Upper lobe of right lung (tissue), 1 donor: ENCODE results near the gene MFAP2. TPM values are rescaled to one million over a fixed set of nuclear protein-coding genes. Genes with fewer than 3 reads are reported as not detected.

Source experiments
- ATAC-seq: fragments of 200-7000 bp; cut with Tn5 transposase; one replicate; pipeline ENCODE4 v1.9.1; 2020; ENCODE audit warnings: mild to moderate bottlenecking, moderate library complexity
- DNase-seq: peaks from one replicate; pipeline ENCODE4 v3.0.0-alpha.2; 2020
- H3K27ac ChIP-seq: fragments of 200-600 bp; one replicate; pipeline ENCODE4 v1.8.0; 2022
- H3K27me3 ChIP-seq: fragments of 200-600 bp; one replicate; pipeline ENCODE4 v1.8.0; 2022; ENCODE audit warnings: mild to moderate bottlenecking
- H3K36me3 ChIP-seq: fragments of 200-600 bp; one replicate; pipeline ENCODE4 v1.8.0; 2022
- H3K4me1 ChIP-seq: fragments of 200-600 bp; one replicate; pipeline ENCODE4 v1.8.0; 2022
- H3K4me3 ChIP-seq: fragments of 200-600 bp; one replicate; pipeline ENCODE4 v1.8.0; 2022; ENCODE audit warnings: mild to moderate bottlenecking
- H3K9me3 ChIP-seq: fragments of 200-600 bp; one replicate; pipeline ENCODE4 v1.8.0; 2022
- CTCF ChIP-seq: fragments of 200-600 bp; IDR thresholded peaks from one replicate; pipeline ENCODE4 v1.8.0; 2022; ENCODE audit warnings: antibody characterized with exemption
- intact Hi-C: fragments of 100-400 bp; cut with DNase I; formaldehyde crosslinking; loops from one replicate; pipeline ENCODE4 v1.11.0; 2022
- total RNA-seq: library from RNA; stranded (reverse); fragmentation: NEBNext Ultra II Directional; extraction: Animal tissue kit (Norgen Biotek cat#: 25700); gene quantifications from one replicate; pipeline ENCODE4 v1.2.1, GENCODE V29; 2021
- donor health status: DM: no; HTN: yes; CAD: no; lungs with severe emphysema.

MFAP2 gene
- total RNA-seq, 1 donor from 2014 or later: 14.8 TPM

GRCh38 chr1:17011439-17012307 is 31.3 kb upstream of the MFAP2 start, which contains the start of gene ATP13A2:
ATP13A2 (minus strand) TSS chr1:17011928; CDS start chr1:17011738, 190 bp downstream.
- Histone ChIP-seq H3K4me3 (peak within 1 kb of the TSS; percentile 83), H3K27ac (peak within 1 kb of the TSS; percentile 42), H3K9me3 (no peaks in the 10 kb centered on the region), H3K4me1 (peaks cover 27% of the 10 kb centered on the region), H3K27me3 (no peaks in the 10 kb centered on the region), H3K36me3 (no peaks in the 10 kb centered on the region)
- intact Hi-C loops: no loop called here
- no peak for TF ChIP-seq CTCF
- ATAC-seq (peak; percentile 95), DNase-seq (peak; percentile 92)

- Histone ChIP-seq H3K4me3 (peak overlapping the region; percentile 83), H3K27me3 (no peaks in the 10 kb centered on the region), H3K9me3 (no peaks in the 10 kb centered on the region), H3K4me1 (peaks cover 27% of the 10 kb centered on the region), H3K36me3 (no peaks in the 10 kb centered on the region), H3K27ac (peak overlapping the region; percentile 42)
- TF ChIP-seq CTCF: no peak
- intact Hi-C loops: no loop called here
- DNase-seq (no peak), ATAC-seq (no peak)
Observed at GRCh38 chr1:17011092-17011438, 30.6 kb upstream of the MFAP2 start.

- H3K27me3 ChIP-seq: no peaks in the 10 kb centered on the region
- peaks cover 27% of the 10 kb centered on the region for H3K4me1 ChIP-seq
- ATAC-seq (peak; percentile 39), DNase-seq (no peak)
- no peak for TF ChIP-seq CTCF
- H3K9me3 ChIP-seq: no peaks in the 10 kb centered on the region
- H3K4me3 ChIP-seq: no peak overlapping the region
- H3K27ac ChIP-seq: no peak overlapping the region
- H3K36me3 ChIP-seq: peaks cover 7% of the 10 kb centered on the region
- intact Hi-C loops: no loop called here
Observed at GRCh38 chr1:17009706-17010105, 29.3 kb upstream of the MFAP2 start.

- intact Hi-C loops: no loop called here
- TF ChIP-seq CTCF: no peak
- peaks cover 27% of the 10 kb centered on the region for H3K4me1 ChIP-seq
- H3K9me3 ChIP-seq: no peaks in the 10 kb centered on the region
- H3K36me3 ChIP-seq: peaks cover 18% of the 10 kb centered on the region
- ATAC-seq: no peak
- no peak overlapping the region for H3K4me3 ChIP-seq
- no peaks in the 10 kb centered on the region for H3K27me3 ChIP-seq
- no peak overlapping the region for H3K27ac ChIP-seq
- DNase-seq: no peak
Observed at GRCh38 chr1:17008208-17008855, 27.9 kb upstream of the MFAP2 start.

- H3K27ac ChIP-seq: no peak overlapping the region
- intact Hi-C loops: no loop called here
- peaks cover 29% of the 10 kb centered on the region for H3K36me3 ChIP-seq
Observed at GRCh38 chr1:17007121-17007520, 26.7 kb upstream of the MFAP2 start.

More at GRCh38 chr1:17007121-17007520, 26.7 kb upstream of the MFAP2 start:
- Histone ChIP-seq H3K9me3 (no peaks in the 10 kb centered on the region), H3K4me1 (peaks cover 23% of the 10 kb centered on the region), H3K27me3 (no peaks in the 10 kb centered on the region), H3K4me3 (no peak overlapping the region)
- no peak for ATAC-seq
- DNase-seq: no peak
- TF ChIP-seq CTCF: no peak
